Stimulated activated CD8-positive, alpha-beta memory T cell treated with anti-CD3 and anti-CD28 coated beads, Interleukin-15, amount 100 ng/mL, for 48 hours (primary cell): ENCODE measurements around the gene PBX1.

Experiments
- DNase-seq, 2 donors: peaks; one replicate each; pipeline ENCODE4 v3.0.0-alpha.2; 2020; ENCODE audit warnings: low read depth in 2 of 2

PBX1 gene

GRCh38 chr1:164720440-164721227 is 161.7 kb downstream of the PBX1 start:
- no peak for DNase-seq

DNA sequence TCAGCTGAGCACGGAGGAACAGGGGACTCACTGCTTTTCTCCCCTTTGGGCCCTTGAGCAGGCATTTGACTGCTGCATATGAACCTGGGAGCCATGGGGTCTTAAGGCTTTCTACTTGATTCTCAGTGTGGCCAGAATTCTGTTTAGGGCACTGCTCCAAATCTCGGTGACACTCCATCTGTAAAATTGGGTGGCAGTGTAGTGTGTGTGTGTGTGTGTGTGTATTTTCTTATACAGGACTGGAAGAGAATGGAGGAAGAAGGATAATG is 162.2 kb downstream of the PBX1 start:
- DNase-seq = no peak

DNA sequence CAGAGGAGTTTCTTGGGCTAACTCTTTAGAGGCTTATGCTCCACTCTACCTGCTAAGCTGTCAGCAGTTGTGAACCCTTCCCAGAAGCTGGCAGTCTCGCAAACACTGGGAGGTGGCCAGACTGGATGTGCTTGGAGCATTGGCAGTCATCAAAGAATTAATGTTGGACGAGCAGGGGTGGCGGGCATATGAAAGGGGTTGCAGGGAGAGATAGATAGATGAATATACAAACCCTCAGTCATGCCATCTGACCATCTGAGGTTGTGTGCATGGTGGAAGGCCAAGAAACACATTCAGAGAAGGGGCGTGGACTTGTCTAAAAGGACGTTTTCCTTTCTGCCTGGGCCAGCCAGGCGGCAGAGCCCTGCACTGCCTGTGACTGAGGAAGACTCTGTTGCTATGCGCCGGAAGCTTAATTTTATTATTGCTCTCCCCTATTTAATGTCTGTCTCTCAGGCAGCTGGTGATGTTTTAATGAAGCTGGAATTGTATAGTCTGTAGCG is 164.4 kb downstream of the PBX1 start:
- no peak for DNase-seq

DNA sequence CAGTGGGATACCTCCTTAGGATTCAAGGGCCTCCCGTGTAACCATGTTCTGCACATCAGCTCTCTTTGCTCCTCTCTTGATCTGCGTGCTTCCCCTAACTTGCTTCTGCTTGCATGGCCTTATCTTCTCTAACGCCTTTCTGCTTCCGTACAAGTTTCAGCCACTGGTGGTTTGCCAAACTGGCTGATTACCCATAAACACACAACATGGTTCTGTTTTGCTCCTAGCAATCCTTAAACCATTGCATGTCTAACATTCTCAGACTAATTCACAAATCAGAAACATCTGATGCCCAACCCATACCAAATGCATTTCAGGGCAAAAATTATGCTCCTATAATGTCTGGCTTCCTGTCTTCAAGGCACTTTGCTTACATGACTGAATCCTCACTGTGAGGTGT is 166.4 kb downstream of the PBX1 start:
- no peak for DNase-seq

DNA sequence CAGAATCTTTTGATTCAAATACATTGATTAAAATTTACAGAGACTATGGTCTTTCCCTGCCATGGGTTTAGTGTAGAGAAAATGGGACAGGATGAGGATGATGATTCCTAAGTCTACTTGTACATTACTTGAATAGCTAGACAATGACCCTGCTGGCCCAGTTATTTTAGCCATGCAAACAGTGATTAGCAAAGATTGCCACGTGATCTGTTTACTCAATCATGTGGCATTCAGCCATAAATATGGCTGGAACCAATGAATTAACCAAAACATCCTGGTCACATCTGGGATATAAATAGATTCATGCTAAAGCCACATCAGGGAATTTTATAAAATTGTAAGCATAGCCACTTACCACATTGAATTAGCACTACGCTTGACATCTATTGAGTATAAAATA is 167.3 kb downstream of the PBX1 start:
- DNase-seq = no peak

DNA sequence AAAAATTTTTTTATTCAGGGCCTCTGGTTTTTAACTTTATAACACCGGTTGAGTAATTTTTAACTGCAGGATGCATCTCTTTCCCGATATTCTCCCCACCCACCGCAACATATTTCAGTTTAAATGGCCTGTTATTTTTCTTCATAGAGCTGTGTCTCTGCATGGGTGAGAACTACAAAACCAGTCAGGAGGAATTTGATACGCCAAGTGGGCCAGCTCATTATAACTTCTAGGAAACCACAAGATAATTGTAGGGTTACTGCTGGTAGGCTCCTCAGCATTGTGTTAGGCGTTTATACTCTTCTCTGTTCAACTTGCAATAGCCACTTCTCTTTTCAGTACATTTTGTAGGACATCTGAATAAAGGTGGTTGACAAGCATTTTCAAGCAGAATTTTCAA is 169.7 kb downstream of the PBX1 start:
- no peak for DNase-seq

GRCh38 chr1:164731161-164731876 is 172.3 kb downstream of the PBX1 start:
- DNase-seq = no peak

- DNase-seq = no peak
Observed at GRCh38 chr1:164733070-164733469, 174.1 kb downstream of the PBX1 start.

DNA sequence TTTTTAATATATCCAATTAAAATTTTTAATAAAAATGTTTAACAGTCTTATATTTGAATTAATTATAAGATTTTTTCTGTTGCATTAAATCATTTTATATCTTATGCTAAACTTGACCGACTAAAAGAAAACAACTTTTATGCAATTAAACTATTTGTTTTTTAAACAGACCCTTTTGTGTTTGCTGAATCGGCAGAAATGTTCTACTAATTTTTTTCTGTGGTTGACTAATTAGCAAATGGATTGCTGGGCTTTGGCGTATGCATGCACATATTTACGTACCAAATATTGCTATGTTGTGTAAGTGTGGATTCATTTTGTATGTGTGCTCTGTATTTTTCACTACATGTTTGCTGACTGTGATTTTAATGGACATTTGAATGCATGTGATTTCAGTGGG is 174.8 kb downstream of the PBX1 start:
- no peak for DNase-seq

GRCh38 chr1:164735315-164736052 is 176.5 kb downstream of the PBX1 start:
- no peak for DNase-seq

DNA sequence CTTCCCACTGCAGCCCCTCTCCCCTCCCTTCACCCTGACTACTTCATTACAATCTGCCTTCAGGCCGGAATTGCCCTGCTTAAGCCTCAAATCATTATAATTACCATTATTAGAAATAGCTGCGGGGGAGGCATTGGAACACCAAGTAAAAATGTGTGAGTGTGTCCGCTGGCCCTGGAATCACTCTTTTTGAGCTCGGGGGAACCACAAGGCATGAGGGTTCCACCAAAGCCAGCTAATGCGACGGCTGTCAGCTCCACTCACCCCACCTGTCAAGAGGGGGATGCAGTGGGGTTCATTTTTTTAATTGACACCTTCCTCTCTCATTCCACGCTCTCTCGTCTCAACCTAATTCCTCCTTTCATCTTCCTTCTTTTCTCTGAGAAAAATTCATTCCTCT is 177.2 kb downstream of the PBX1 start:
- DNase-seq = no peak

DNA sequence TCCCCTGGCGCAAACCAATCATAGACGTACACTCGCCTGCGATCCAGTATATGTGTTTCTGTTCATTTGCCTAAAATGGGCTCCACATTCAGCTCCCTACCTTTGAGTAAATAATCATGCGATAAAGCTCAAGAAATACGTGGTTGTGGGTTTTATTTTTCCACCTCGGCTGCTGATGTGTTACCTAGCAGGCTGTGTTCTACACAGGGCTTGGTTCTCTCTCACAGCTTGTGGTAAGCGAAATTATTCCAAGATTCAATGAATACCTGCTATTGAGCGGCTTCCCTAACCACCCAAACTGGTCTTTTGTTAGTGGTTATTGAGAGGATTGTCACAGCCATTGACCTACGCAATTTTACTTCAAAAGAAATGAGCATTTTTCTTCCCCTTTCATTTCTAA is 180.2 kb downstream of the PBX1 start:
- no peak for DNase-seq

GRCh38 chr1:164740000-164740526 is 181.1 kb downstream of the PBX1 start:
- DNase-seq = no peak

DNA sequence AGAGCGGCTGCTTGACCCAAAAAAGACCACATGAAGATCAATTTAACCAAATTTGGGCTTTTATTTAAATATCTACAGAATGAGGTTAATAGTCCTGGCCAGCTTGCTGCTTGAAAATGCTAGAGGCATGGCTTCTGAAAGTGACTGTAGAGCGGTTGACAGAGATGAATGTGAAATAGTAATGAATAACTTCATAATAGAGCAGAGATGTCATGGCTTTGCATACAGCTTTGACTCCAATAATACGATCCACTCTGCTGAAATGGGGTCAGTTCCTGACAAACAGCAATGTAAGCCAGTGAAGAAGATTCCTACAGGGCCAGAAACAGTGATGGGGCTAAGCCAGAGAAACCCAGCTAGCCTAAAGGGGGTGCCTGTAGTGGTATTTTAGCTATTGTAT is 183.8 kb downstream of the PBX1 start:
- no peak for DNase-seq

DNA sequence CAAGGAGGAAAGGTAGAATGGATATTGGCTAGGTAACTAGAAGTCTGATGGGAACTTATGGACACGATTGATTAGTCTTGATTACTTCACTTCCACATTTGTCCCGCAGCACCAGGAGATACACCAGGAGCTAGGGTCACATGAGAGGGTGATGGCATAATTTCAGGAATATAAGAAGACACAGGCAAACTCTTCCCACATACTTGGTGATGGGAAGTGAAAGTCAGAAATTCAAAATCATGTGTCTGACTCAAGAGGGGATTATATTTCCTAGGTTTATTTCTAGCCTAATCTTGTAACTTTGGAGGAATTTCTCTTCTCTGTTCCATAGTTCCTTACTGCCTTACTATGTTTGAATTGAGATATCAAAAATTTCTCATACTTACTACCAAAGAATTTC is 185.0 kb downstream of the PBX1 start:
- no peak for DNase-seq

DNA sequence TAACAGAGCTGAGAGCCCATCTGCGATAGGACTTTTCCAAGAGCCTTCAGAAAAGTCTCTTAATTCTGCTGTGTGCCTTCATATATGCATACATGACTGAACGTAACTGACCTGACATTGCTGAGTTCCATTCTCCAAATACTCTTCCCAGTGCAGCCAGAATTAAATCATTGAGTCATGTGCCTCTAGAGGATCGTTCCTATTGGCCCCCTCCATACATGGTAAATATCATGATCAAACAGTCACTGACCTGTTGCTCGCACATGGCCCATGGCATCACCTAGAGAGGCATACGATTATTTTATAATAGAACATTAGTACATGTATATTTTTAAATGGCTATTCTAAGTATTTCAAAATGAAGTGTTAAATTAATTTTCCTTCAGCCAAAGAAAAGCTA is 186.8 kb downstream of the PBX1 start:
- DNase-seq = no peak

- DNase-seq = no peak
Observed at GRCh38 chr1:164746632-164747031, 187.6 kb downstream of the PBX1 start.

- no peak for DNase-seq
Observed at GRCh38 chr1:164748253-164748899, 189.4 kb downstream of the PBX1 start.

DNA sequence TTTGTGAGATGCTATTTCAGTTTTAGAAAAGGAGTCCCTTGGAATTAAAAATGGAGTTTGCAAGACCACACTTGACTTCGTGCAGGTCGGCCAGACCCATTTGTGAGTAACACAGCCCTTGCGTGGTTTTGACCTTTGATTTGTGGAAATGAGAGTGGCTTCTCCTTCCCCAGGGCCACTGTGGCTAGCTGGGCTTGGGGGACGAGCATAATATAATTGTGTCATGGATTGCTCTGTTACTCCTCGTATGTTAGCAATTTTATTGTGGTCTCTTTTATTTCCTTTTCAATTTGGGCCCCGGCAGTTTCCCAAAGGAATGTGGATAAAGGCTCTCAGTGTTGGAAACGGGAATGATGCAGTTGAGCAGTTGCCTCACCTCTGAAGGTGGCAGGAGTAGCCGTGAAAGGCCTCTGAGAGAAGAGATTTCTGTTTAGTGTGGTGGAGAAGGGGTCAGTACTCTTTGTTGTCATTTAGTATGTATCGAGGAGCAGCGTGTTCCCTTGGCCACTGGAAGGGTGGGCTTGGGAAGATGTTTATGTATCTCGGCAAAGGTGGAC is 194.6 kb downstream of the PBX1 start:
- DNase-seq = no peak

GRCh38 chr1:164754088-164754600 is 195.2 kb downstream of the PBX1 start:
- no peak for DNase-seq

DNA sequence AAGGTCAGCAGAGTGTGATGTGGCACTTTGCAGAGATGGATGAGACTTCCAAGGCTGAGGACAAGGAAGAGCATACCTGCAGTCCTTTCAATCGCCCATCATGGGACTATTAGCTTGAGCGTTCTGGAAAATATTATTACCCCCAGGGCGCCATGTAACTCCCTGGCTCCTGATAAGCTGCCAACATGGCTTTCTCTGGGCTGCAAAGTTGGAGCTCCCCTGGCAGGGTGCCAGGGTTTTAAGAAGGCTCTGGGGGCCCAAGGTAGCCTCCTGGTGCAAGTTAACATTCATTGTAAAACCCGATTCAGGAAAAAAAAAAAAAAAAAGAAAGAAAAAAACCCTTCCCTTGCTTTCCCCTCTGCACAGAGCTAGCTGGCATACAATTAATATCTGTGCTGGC is 196.7 kb downstream of the PBX1 start:
- no peak for DNase-seq

DNA sequence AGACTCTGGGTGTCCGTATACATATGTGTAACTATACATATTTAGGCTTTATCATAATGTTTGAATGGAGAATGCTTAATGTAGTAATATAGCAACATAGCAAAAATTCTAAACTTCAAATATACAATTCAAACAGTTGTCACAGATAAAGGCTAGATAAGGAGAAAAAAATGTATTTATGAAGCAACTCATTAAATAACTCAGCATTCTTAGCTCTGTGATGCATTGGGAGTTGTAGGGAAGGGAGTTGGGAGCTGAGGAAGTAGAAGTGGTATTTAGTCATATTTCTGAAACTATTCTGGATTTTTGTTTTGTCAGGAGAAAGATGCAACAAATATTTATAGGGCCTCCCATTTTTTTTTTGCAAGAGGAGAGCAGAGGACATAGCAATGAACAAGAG is 197.8 kb downstream of the PBX1 start:
- no peak for DNase-seq
